Panc1 (cell line): ENCODE measurements around the gene CLEC16A. TPM values are rescaled to one million over a fixed set of nuclear protein-coding genes. Genes with fewer than 3 reads are reported as not detected.
A peak's percentile ranks its signal among the peaks of the same experiment; 100 is the strongest.

ENCODE experiments used
- ATAC-seq: fragments of 200-7000 bp; cut with Tn5 transposase; 2 replicates; pipeline ENCODE4 v1.9.1; 2020; ENCODE audit warnings: mild to moderate bottlenecking, moderate library complexity
- BruUV-seq: library from RNA; stranded (reverse); fragments of 400-500 nt; replicated peaks from 2 replicates; lab custom pipeline; 2021; lab: Mats Ljungman, UMichigan
- CTCF ChIA-PET: fragments of 300-600 bp; sonication (Branson Sonifier 250); formaldehyde crosslinking; loops from one replicate; lab custom pipeline; 2022; ENCODE audit warnings: antibody characterized with exemption; lab: Charles Lee
- POLR2A ChIA-PET: fragments of 300-600 bp; sonication (Branson Sonifier 250); formaldehyde crosslinking; loops from one replicate; lab custom pipeline; 2022; ENCODE audit warnings: antibody characterized with exemption; lab: Charles Lee
- DNase-seq: peaks from one replicate; pipeline ENCODE4 v3.0.0-alpha.2; 2010; ENCODE audit warnings: low read depth, low spot score
- H3K27ac ChIP-seq: 2 replicates; pipeline ENCODE4 v1.5.1; 2011; ENCODE audit warnings: mild to moderate bottlenecking, low read length, inconsistent platforms
- H3K27me3 ChIP-seq: fragments of 200-500 bp; sonication (Bioruptor generic); 2 replicates; pipeline ENCODE4 v1.6.0; 2014; ENCODE audit warnings: low read length, inconsistent platforms; ENCODE audit not compliant: control insufficient read depth, insufficient read depth
- H3K36me3 ChIP-seq: fragments of 200-500 bp; sonication (Bioruptor generic); 2 replicates; pipeline ENCODE4 v1.5.1; 2014; ENCODE audit warnings: inconsistent platforms, mild to moderate bottlenecking, low read length, moderate library complexity; ENCODE audit not compliant: control insufficient read depth, insufficient read depth
- H3K4me1 ChIP-seq: 2 replicates; pipeline ENCODE4 v1.5.1; 2011; ENCODE audit warnings: inconsistent platforms, mild to moderate bottlenecking, low read length, moderate library complexity; ENCODE audit not compliant: control insufficient read depth, insufficient read depth
- H3K4me3 ChIP-seq, 2 experiments: 2 replicates each; pipeline ENCODE4 v1.5.1; 2011 to 2012; ENCODE audit warnings: low read depth in 2 of 2, low read length in 2 of 2, mild to moderate bottlenecking in 2 of 2, inconsistent platforms in 1 of 2, moderate library complexity in 1 of 2
- H3K9me3 ChIP-seq: fragments of 200-500 bp; sonication (Bioruptor generic); 2 replicates; pipeline ENCODE4 v1.5.1; 2014; ENCODE audit warnings: low read depth, mild to moderate bottlenecking, inconsistent platforms, low read length, moderate library complexity; ENCODE audit not compliant: control insufficient read depth, insufficient read depth
- POLR2AphosphoS5 ChIP-seq: IDR thresholded peaks from 2 replicates; pipeline ENCODE4 v1.6.1; 2012; ENCODE audit warnings: mild to moderate bottlenecking, low read depth, low read length, moderate library complexity
- SIN3A ChIP-seq: IDR thresholded peaks from 2 replicates; pipeline ENCODE4 v1.6.1; 2012; ENCODE audit warnings: low read depth, mild to moderate bottlenecking, low read length, moderate library complexity, borderline replicate concordance; ENCODE audit not compliant: insufficient read depth
- TCF7L2 ChIP-seq: IDR thresholded peaks from 2 replicates; pipeline ENCODE4 v1.6.1; 2011; ENCODE audit warnings: mild to moderate bottlenecking, low read depth, low read length, inconsistent platforms
- in situ Hi-C: cut with HindIII; loops from 2 replicates; pipeline ENCODE4 v1.10.0; 2016; ENCODE audit warnings: low sequenced_read_pairs, low pct_unique_long_range_greater_than_20kb
- intact Hi-C: fragments of 100-400 bp; cut with micrococcal nuclease; formaldehyde crosslinking; loops from one replicate; pipeline ENCODE4 v1.10.0; 2022; ENCODE audit not compliant: unreplicated experiment
- total RNA-seq: library from RNA; stranded (reverse); gene quantifications from one replicate; pipeline ENCODE4 v1.2.1, GENCODE V29; 2021; ENCODE audit not compliant: unreplicated experiment
- TF ChIP-seq, protein P1 (sequence below), 2 experiments: IDR thresholded peaks; 2 replicates each; pipeline ENCODE4 v1.6.1; 2011 to 2012; ENCODE audit warnings: low read depth in 2 of 2, control low read depth in 1 of 2, low read length in 1 of 2, mild to moderate bottlenecking in 1 of 2, moderate library complexity in 1 of 2; ENCODE audit not compliant: insufficient read depth in 1 of 2
- TF ChIP-seq, protein P2 (sequence below): fragments of 450-650 bp; IDR thresholded peaks from 2 replicates; pipeline ENCODE4 v1.5.1; 2017; ENCODE audit warnings: mild to moderate bottlenecking

Gene CLEC16A
- total RNA-seq, 1 experiment from 2014 or later = 21.0 TPM

DNA sequence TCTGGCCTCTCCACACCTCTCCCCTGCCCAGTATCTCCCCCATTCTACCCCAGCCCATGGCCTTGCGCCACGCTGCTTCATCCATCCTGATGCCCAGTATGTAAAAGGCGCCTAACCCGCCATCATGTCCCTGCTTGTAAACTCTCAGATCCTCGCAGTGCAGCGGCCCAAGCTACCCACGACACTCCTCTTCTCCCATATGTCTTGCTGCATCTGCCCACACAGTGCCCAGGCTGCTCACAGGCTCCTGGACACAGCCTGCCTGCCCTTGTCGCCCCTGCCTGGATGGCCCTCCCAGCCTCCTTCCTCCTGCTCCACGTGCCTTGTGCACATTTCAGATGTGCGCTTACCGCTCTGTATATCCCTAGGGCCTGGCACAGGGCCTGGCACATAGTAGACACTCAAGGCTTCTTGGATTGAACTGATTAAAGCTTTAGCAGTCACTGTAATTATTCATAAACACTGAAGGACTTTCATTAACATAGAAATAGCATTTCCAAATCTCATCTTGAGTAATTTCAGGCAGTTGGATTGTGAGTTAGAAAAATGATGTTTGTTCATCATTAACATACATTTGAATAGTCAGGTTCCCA, 129.1 kb downstream of the CLEC16A start:
- Histone ChIP-seq H3K4me1 (peaks cover 6% of the 10 kb centered on the region), H3K27ac (no peak overlapping the region), H3K36me3 (no peaks in the 10 kb centered on the region), H3K27me3 (no peaks in the 10 kb centered on the region), H3K4me3 (no peak overlapping the region), H3K9me3 (no peaks in the 10 kb centered on the region)
- TF ChIP-seq POLR2AphosphoS5 = no peak
- TF ChIP-seq, protein P1, sequence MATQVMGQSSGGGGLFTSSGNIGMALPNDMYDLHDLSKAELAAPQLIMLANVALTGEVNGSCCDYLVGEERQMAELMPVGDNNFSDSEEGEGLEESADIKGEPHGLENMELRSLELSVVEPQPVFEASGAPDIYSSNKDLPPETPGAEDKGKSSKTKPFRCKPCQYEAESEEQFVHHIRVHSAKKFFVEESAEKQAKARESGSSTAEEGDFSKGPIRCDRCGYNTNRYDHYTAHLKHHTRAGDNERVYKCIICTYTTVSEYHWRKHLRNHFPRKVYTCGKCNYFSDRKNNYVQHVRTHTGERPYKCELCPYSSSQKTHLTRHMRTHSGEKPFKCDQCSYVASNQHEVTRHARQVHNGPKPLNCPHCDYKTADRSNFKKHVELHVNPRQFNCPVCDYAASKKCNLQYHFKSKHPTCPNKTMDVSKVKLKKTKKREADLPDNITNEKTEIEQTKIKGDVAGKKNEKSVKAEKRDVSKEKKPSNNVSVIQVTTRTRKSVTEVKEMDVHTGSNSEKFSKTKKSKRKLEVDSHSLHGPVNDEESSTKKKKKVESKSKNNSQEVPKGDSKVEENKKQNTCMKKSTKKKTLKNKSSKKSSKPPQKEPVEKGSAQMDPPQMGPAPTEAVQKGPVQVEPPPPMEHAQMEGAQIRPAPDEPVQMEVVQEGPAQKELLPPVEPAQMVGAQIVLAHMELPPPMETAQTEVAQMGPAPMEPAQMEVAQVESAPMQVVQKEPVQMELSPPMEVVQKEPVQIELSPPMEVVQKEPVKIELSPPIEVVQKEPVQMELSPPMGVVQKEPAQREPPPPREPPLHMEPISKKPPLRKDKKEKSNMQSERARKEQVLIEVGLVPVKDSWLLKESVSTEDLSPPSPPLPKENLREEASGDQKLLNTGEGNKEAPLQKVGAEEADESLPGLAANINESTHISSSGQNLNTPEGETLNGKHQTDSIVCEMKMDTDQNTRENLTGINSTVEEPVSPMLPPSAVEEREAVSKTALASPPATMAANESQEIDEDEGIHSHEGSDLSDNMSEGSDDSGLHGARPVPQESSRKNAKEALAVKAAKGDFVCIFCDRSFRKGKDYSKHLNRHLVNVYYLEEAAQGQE (IDR thresholded peaks at IDR 0.05; ENCODE audit: insufficient read depth in 1 of 2, low read depth in 2 of 2, low read length in 1 of 2) = no peak
- TF ChIP-seq, protein P2, sequence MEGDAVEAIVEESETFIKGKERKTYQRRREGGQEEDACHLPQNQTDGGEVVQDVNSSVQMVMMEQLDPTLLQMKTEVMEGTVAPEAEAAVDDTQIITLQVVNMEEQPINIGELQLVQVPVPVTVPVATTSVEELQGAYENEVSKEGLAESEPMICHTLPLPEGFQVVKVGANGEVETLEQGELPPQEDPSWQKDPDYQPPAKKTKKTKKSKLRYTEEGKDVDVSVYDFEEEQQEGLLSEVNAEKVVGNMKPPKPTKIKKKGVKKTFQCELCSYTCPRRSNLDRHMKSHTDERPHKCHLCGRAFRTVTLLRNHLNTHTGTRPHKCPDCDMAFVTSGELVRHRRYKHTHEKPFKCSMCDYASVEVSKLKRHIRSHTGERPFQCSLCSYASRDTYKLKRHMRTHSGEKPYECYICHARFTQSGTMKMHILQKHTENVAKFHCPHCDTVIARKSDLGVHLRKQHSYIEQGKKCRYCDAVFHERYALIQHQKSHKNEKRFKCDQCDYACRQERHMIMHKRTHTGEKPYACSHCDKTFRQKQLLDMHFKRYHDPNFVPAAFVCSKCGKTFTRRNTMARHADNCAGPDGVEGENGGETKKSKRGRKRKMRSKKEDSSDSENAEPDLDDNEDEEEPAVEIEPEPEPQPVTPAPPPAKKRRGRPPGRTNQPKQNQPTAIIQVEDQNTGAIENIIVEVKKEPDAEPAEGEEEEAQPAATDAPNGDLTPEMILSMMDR = no peak
- no peak for TF ChIP-seq SIN3A
- TF ChIP-seq TCF7L2 = no peak
- intact Hi-C loops = no loop called here
- DNase-seq (no peak), ATAC-seq (peak; percentile 49; the same call in 1 of the 2 replicates)
- no TSS peak for BruUV-seq
- ChIA-PET POLR2A (no interaction called here), CTCF (no interaction called here)
- in situ Hi-C loops = no loop called here

DNA sequence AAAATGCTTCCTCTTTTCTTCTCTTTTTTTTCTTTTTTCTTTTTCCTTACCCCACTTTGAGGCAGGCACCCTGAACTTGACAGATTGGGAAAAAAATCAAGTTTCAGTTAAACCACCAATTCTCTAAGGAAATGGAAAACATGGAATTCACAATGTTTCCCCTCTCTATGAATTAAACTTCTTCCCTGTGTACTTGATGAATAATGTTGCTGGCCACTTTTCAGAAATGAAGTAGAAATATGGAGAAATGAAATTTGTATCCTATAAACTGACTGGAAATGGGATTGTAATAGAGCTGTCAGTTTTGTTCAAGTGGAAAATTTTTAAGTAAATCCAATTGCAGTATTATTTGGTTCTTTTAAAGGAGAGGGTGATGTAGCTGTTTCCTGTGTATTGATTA, 129.8 kb downstream of the CLEC16A start:
- no peak for TF ChIP-seq POLR2AphosphoS5
- TF ChIP-seq, protein P1 (IDR thresholded peaks at IDR 0.05; ENCODE audit: insufficient read depth in 1 of 2, low read depth in 2 of 2, low read length in 1 of 2) = no peak
- no peak for TF ChIP-seq SIN3A
- TF ChIP-seq, protein P2 = no peak
- no peak for TF ChIP-seq TCF7L2
- Histone ChIP-seq H3K4me3 (no peak overlapping the region), H3K9me3 (no peaks in the 10 kb centered on the region), H3K36me3 (no peaks in the 10 kb centered on the region), H3K4me1 (peaks cover 12% of the 10 kb centered on the region), H3K27ac (no peak overlapping the region), H3K27me3 (no peaks in the 10 kb centered on the region)
- intact Hi-C loops = no loop called here
- CTCF ChIA-PET = interaction anchor here (0.6 kb wide), 1 partner anchor 272 kb away, joined by 3 read pairs; no protein-coding TSS in a partner anchor
- no peak for ATAC-seq
- POLR2A ChIA-PET = no interaction called here
- in situ Hi-C loops = no loop called here
- BruUV-seq = no TSS peak
- DNase-seq = no peak
